ENCODE results near the gene KLHL30.

KLHL30 gene

GRCh38 chr2:238145851-238146250 lies 7.4 kb downstream of the KLHL30 start:
- peak; percentile 70 for DNase-seq (ENCODE audit: low spot score)

- peak; percentile 47 for DNase-seq (ENCODE audit: low spot score)
Observed at GRCh38 chr2:238146884-238147544, 8.5 kb downstream of the KLHL30 start.

- DNase-seq (ENCODE audit: low spot score) = no peak
Observed at GRCh38 chr2:238148981-238149380, 10.5 kb downstream of the KLHL30 start.

- DNase-seq (ENCODE audit: low spot score) = no peak
Observed at GRCh38 chr2:238149841-238150572, 11.5 kb downstream of the KLHL30 start.

- DNase-seq (ENCODE audit: low spot score) = no peak
Observed at GRCh38 chr2:238150686-238151085, 12.2 kb downstream of the KLHL30 start.

GRCh38 chr2:238151205-238151604 lies 12.7 kb downstream of the KLHL30 start:
- no peak for DNase-seq (ENCODE audit: low spot score)

- DNase-seq (ENCODE audit: low spot score) = no peak
Observed at GRCh38 chr2:238151628-238152235, 13.3 kb downstream of the KLHL30 start.

GRCh38 chr2:238152771-238153688 lies 14.6 kb downstream of the KLHL30 start:
- DNase-seq (ENCODE audit: low spot score) = no peak

- DNase-seq (ENCODE audit: low spot score) = no peak
Observed at GRCh38 chr2:238154570-238154969, 16.1 kb downstream of the KLHL30 start.

- DNase-seq (ENCODE audit: low spot score) = peak; percentile 98
Observed at GRCh38 chr2:238155051-238155760, 16.7 kb downstream of the KLHL30 start.

- no peak for DNase-seq (ENCODE audit: low spot score)
Observed at GRCh38 chr2:238155761-238156694, 17.6 kb downstream of the KLHL30 start.

- peak; percentile 64 for DNase-seq (ENCODE audit: low spot score)
Observed at GRCh38 chr2:238157506-238158017, 19.1 kb downstream of the KLHL30 start.

GRCh38 chr2:238158018-238158508 lies 19.6 kb downstream of the KLHL30 start:
- no peak for DNase-seq (ENCODE audit: low spot score)

GRCh38 chr2:238158509-238159070 lies 20.1 kb downstream of the KLHL30 start, which contains the start of gene ERFE:
ERFE (plus strand) TSS chr2:238158970; CDS start chr2:238159008, 38 bp downstream.
- peak; percentile 63 for DNase-seq (ENCODE audit: low spot score)

GRCh38 chr2:238159071-238159539 lies 20.6 kb downstream of the KLHL30 start:
- DNase-seq (ENCODE audit: low spot score) = no peak

- no peak for DNase-seq (ENCODE audit: low spot score)
Observed at GRCh38 chr2:238159661-238160205, 21.3 kb downstream of the KLHL30 start.

GRCh38 chr2:238160206-238161129 lies 22.0 kb downstream of the KLHL30 start:
- DNase-seq (ENCODE audit: low spot score) = no peak
